ENCODE data around the gene MAPK7.

DNA sequence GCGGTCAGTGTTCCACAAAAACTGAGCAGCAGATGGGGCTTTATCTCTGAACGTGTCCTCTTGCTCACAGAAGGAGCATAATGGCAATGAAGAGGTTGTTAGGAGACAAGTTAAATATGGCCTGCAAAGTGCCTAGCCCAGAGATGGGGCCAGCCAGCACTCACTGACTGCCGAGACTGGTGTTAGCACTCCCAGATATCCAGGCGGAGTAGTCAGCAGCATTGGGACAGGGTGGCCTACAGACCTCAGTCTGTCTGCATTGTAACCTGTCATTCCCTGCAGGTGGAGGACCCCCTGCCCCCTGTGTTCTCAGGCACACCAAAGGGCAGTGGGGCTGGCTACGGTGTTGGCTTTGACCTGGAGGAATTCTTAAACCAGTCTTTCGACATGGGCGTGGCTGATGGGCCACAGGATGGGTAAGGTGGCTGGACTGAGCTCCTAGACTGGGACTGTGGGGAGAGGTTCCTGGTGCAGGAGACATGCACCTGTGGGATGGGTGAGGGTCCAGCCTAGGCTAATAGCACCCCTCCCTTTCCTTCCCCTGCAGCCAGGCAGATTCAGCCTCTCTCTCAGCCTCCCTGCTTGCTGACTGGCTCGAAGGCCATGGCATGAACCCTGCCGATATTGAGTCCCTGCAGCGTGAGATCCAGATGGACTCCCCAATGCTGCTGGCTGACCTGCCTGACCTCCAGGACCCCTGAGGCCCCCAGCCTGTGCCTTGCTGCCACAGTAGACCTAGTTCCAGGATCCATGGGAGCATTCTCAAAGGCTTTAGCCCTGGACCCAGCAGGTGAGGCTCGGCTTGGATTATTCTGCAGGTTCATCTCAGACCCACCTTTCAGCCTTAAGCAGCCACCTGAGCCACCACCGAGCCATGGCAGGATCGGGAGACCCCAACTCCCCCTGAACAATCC lies 4.5 kb downstream of the MAPK7 start:
- no peak for TF ChIP-seq POLR2AphosphoS5 (IDR thresholded peaks at IDR 0.05)
- TF ChIP-seq, protein P1, sequence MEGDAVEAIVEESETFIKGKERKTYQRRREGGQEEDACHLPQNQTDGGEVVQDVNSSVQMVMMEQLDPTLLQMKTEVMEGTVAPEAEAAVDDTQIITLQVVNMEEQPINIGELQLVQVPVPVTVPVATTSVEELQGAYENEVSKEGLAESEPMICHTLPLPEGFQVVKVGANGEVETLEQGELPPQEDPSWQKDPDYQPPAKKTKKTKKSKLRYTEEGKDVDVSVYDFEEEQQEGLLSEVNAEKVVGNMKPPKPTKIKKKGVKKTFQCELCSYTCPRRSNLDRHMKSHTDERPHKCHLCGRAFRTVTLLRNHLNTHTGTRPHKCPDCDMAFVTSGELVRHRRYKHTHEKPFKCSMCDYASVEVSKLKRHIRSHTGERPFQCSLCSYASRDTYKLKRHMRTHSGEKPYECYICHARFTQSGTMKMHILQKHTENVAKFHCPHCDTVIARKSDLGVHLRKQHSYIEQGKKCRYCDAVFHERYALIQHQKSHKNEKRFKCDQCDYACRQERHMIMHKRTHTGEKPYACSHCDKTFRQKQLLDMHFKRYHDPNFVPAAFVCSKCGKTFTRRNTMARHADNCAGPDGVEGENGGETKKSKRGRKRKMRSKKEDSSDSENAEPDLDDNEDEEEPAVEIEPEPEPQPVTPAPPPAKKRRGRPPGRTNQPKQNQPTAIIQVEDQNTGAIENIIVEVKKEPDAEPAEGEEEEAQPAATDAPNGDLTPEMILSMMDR (IDR thresholded peaks at IDR 0.05), result no peak

All from breast epithelium (tissue), 3 donors.